ENCODE measurements around the gene UBXN11.

UBXN11 gene

GRCh38 chr1:26281091-26281958, 25.1 kb downstream of the UBXN11 start:
- H3K36me3 ChIP-seq: peaks cover 54% of the 10 kb centered on the region
- peak overlapping the region; percentile 86 for H3K4me3 ChIP-seq
- H3K4me2 ChIP-seq: peak overlapping the region; percentile 96
- peak overlapping the region; percentile 63 for H3K9ac ChIP-seq
- no peaks in the 10 kb centered on the region for H3K9me3 ChIP-seq
- H3K27me3 ChIP-seq: no peaks in the 10 kb centered on the region
- H3K4me1 ChIP-seq: peaks cover 92% of the 10 kb centered on the region
- peak overlapping the region; percentile 98 for H3K27ac ChIP-seq
- H4K20me1 ChIP-seq: peaks cover 31% of the 10 kb centered on the region
- TF ChIP-seq Cebpa-rat (IDR thresholded peaks at IDR 0.05): no peak

DNA sequence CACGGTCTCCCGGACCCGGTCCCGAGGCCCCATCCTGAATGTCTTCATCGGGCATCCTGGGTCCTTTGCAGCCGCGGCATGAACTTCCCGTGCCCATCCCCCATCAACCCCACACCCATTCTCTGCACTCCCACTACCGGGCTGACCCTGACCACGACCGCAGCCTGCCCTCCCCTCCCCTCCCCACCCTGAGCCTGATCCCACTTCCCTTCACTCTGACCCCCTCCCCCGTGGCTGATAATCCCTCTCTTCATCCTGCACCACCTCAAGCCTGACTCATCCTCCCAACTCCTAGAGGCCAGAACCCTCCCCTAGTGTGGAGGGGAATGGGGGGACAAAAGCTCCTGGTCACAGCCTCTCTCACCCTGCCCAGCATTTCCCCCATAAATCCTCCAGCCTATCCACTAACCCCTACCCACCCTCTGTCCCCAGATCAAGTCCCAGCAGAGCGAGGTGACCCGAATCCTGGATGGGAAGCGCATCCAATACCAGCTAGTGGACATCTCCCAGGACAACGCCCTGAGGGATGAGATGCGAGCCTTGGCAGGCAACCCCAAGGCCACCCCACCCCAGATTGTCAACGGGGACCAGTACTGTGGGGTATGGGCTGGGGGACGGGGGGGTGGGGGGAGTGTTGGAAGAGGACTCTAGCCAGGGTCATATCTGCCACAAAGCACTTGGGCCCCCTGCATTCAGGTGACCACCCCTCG, 25.9 kb downstream of the UBXN11 start:
- peaks cover 31% of the 10 kb centered on the region for H4K20me1 ChIP-seq

GRCh38 chr1:26279456-26280332, 26.7 kb downstream of the UBXN11 start, which contains the start of gene SH3BGRL3:
SH3BGRL3 (plus strand) TSS chr1:26280086; CDS start chr1:26280156, 70 bp downstream.
- Histone ChIP-seq H3K36me3 (peaks cover 68% of the 10 kb centered on the region), H3K27ac (peak within 1 kb of the TSS; percentile 98), H3K4me1 (peaks cover 89% of the 10 kb centered on the region)

More for the DNA sequence above, 25.9 kb downstream of the UBXN11 start:
- Histone ChIP-seq H3K9ac (peak overlapping the region; percentile 89), H3K36me3 (peaks cover 60% of the 10 kb centered on the region), H3K27ac (peak overlapping the region; percentile 98), H3K27me3 (no peaks in the 10 kb centered on the region), H3K4me1 (peaks cover 92% of the 10 kb centered on the region), H3K4me2 (peak overlapping the region; percentile 96), H3K4me3 (peak overlapping the region; percentile 86), H3K9me3 (no peaks in the 10 kb centered on the region)
- TF ChIP-seq Cebpa-rat (IDR thresholded peaks at IDR 0.05): no peak

DNA sequence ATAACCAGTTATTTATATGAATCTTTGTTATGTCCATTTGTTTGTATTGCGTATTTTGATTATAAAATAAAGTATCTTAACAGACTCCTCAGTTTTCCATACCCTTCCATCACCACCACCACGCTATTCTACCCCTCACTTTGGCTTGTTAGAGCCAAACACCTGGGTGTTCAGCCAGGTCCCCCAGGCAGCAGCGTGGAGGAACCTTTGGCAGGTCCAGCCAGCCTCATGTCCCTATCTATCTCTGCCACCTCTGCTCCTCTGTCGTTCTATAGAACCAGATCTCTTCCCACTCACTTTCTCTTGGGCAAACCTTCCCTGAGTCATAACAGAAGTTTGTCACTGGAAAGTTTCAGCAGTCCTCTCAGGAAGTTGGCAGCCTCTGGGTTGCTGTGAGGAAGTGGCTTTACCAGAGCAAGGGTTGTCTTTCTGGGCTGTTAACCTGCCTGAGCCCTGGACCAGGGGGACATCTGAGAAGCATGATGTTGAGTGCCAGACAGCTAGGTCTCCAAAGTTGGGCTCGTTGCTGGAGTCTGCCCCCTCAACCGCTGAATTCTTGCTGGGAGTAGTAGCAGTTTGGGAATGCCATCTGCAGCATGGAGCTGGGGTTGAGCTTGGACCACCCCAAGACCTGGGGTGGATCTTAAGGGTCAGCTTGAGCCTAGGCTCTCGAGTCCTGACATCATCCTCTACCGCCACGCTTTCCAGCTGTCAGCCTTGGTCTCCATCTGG, 27.5 kb downstream of the UBXN11 start:
- no peak for TF ChIP-seq Cebpa-rat (IDR thresholded peaks at IDR 0.05)
- Histone ChIP-seq H3K4me1 (peaks cover 81% of the 10 kb centered on the region), H3K27ac (peak overlapping the region; percentile 98), H3K4me3 (peak overlapping the region; percentile 86), H3K9me3 (no peaks in the 10 kb centered on the region), H3K36me3 (peaks cover 71% of the 10 kb centered on the region), H3K4me2 (peak overlapping the region; percentile 96), H3K9ac (peak overlapping the region; percentile 89), H4K20me1 (peaks cover 31% of the 10 kb centered on the region), H3K27me3 (no peaks in the 10 kb centered on the region)

More at GRCh38 chr1:26279456-26280332, 26.7 kb downstream of the UBXN11 start, which contains the start of gene SH3BGRL3:
- Histone ChIP-seq H3K4me3 (peak within 1 kb of the TSS; percentile 86), H4K20me1 (peaks cover 31% of the 10 kb centered on the region), H3K4me2 (peak within 1 kb of the TSS; percentile 96), H3K9me3 (no peaks in the 10 kb centered on the region), H3K27me3 (no peaks in the 10 kb centered on the region), H3K9ac (peak within 1 kb of the TSS; percentile 89)
- no peak for TF ChIP-seq Cebpa-rat (IDR thresholded peaks at IDR 0.05)

DNA sequence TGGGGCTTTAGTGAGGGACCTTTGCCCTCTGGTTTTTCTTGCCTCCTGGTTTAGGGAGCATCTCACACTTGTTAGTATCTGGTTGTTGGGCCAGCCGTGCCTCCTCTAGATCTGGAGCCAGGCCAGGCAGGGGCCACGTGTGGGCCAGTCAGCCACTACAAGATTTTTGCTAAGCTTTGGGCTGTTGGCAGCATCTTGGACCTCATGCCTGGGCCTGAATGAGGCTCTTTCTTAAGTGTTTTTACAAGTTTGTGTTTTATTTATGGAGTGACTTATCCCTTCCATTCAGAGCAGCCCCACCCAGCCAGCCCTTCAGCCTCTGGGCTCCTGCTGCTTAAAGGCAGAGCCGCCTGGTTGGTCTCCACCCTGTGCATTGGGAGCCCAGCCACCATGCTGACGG, 28.1 kb downstream of the UBXN11 start:
- H3K9me3 ChIP-seq: no peaks in the 10 kb centered on the region
- H4K20me1 ChIP-seq: peaks cover 30% of the 10 kb centered on the region
- peaks cover 75% of the 10 kb centered on the region for H3K4me1 ChIP-seq
- H3K27ac ChIP-seq: peak overlapping the region; percentile 98
- no peak for TF ChIP-seq Cebpa-rat (IDR thresholded peaks at IDR 0.05)
- H3K36me3 ChIP-seq: peaks cover 70% of the 10 kb centered on the region
- no peaks in the 10 kb centered on the region for H3K27me3 ChIP-seq
- no peak overlapping the region for H3K4me3 ChIP-seq
- peak overlapping the region; percentile 89 for H3K9ac ChIP-seq
- H3K4me2 ChIP-seq: peak overlapping the region; percentile 96

GRCh38 chr1:26277719-26278118, 28.7 kb downstream of the UBXN11 start:
- no peaks in the 10 kb centered on the region for H3K9me3 ChIP-seq
- H3K36me3 ChIP-seq: peaks cover 70% of the 10 kb centered on the region
- H3K27me3 ChIP-seq: no peaks in the 10 kb centered on the region
- H3K4me1 ChIP-seq: peaks cover 69% of the 10 kb centered on the region
- no peak for TF ChIP-seq Cebpa-rat (IDR thresholded peaks at IDR 0.05)
- H3K4me2 ChIP-seq: peak overlapping the region; percentile 96
- peak overlapping the region; percentile 89 for H3K9ac ChIP-seq
- H3K4me3 ChIP-seq: no peak overlapping the region
- H3K27ac ChIP-seq: peak overlapping the region; percentile 98
- H4K20me1 ChIP-seq: peaks cover 24% of the 10 kb centered on the region

DNA sequence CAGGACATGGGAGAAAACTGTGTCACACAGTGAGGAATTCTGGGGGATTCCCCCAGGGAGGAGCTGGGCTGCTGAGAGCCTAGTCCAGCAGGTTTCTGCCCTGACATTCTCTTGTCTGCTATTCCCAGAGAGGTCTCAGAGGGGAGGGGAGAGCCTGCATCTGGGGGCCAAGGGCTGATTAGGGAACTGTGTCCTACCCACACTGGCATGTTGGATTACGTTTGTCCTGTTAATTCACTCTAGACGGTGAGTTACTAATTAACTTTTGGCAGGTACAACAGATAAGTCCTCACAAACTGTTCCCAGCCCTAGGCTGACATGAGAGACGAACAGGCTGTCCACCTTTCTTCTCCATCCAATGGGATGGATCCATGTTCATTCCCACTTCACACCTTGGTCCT, 29.2 kb downstream of the UBXN11 start:
- Histone ChIP-seq H3K27me3 (no peaks in the 10 kb centered on the region), H3K4me2 (peak overlapping the region; percentile 96), H4K20me1 (peaks cover 19% of the 10 kb centered on the region), H3K4me3 (no peak overlapping the region), H3K36me3 (peaks cover 70% of the 10 kb centered on the region), H3K9ac (peak overlapping the region; percentile 89), H3K9me3 (no peaks in the 10 kb centered on the region), H3K27ac (peak overlapping the region; percentile 98), H3K4me1 (peaks cover 64% of the 10 kb centered on the region)
- TF ChIP-seq Cebpa-rat (IDR thresholded peaks at IDR 0.05): no peak

DNA sequence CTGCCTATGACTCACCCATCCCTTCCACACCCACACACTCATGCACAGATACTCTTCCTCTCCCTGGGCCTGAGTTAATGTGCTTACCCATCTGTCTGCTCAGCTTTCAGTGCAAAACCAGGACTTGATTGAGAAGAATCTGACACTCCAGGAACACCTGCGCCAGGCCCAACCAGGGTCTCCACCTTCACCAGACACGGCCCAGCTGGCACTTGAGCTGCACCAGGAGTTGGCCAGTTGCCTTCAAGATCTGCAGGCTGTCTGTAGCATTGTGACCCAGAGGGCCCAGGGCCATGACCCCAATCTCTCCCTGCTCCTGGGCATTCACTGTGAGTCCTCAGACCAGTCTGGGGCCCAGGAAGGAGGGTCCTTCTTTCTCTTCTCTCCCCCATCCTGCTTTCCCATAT, 30.0 kb downstream of the UBXN11 start:
- no peak overlapping the region for H3K4me3 ChIP-seq
- no peaks in the 10 kb centered on the region for H3K27me3 ChIP-seq
- no peak overlapping the region for H3K4me2 ChIP-seq
- H3K27ac ChIP-seq: peak overlapping the region; percentile 0; the same call in 1 of the 2 replicates
- TF ChIP-seq Cebpa-rat (IDR thresholded peaks at IDR 0.05): no peak
- H3K9ac ChIP-seq: no peak overlapping the region
- H4K20me1 ChIP-seq: peaks cover 13% of the 10 kb centered on the region
- H3K4me1 ChIP-seq: peaks cover 56% of the 10 kb centered on the region
- peaks cover 72% of the 10 kb centered on the region for H3K36me3 ChIP-seq
- no peaks in the 10 kb centered on the region for H3K9me3 ChIP-seq
